BE2C (cell line): ENCODE results near the gene ALKBH3.

Experiments used
- DNase-seq: peaks from one replicate; pipeline ENCODE4 v3.0.0-alpha.2; 2020
- H3K27me3 ChIP-seq: fragments of 250-450 bp; sonication (Bioruptor Pico); 2 replicates; pipeline ENCODE4 v1.5.1; 2020; ENCODE audit warnings: mild to moderate bottlenecking
- H3K36me3 ChIP-seq: fragments of 250-450 bp; sonication (Bioruptor Pico); 2 replicates; pipeline ENCODE4 v1.5.1; 2020; ENCODE audit warnings: mild to moderate bottlenecking
- H3K4me1 ChIP-seq: fragments of 250-450 bp; sonication (Bioruptor Pico); 2 replicates; pipeline ENCODE4 v1.5.1; 2020
- H3K4me3 ChIP-seq: 2 replicates; pipeline ENCODE4 v1.5.1; 2011; ENCODE audit warnings: low read depth, low read length
- H3K9me3 ChIP-seq: fragments of 250-450 bp; sonication (Bioruptor Pico); 2 replicates; pipeline ENCODE4 v1.5.1; 2020
- CTCF ChIP-seq: IDR thresholded peaks from 2 replicates; pipeline ENCODE4 v1.5.1; 2012; ENCODE audit warnings: mild to moderate bottlenecking, low read depth, low read length

Gene ALKBH3

GRCh38 chr11:43921561-43922294 lies 41.1 kb downstream of the ALKBH3 start:
- H3K27me3 ChIP-seq, result no peaks in the 10 kb centered on the region
- H3K4me1 ChIP-seq, result peaks cover 60% of the 10 kb centered on the region
- no peaks in the 10 kb centered on the region for H3K9me3 ChIP-seq
- DNase-seq, result no peak
- H3K36me3 ChIP-seq, result peaks cover 8% of the 10 kb centered on the region
- no peak overlapping the region for H3K4me3 ChIP-seq
- TF ChIP-seq CTCF, result no peak

GRCh38 chr11:43922295-43922648 lies 41.6 kb downstream of the ALKBH3 start:
- no peak for TF ChIP-seq CTCF
- no peaks in the 10 kb centered on the region for H3K27me3 ChIP-seq
- no peak for DNase-seq
- H3K4me1 ChIP-seq, result peaks cover 60% of the 10 kb centered on the region
- no peak overlapping the region for H3K4me3 ChIP-seq
- no peaks in the 10 kb centered on the region for H3K9me3 ChIP-seq
- H3K36me3 ChIP-seq, result peaks cover 8% of the 10 kb centered on the region

- Histone ChIP-seq H3K4me1 (peaks cover 60% of the 10 kb centered on the region), H3K27me3 (no peaks in the 10 kb centered on the region), H3K36me3 (peaks cover 8% of the 10 kb centered on the region), H3K9me3 (no peaks in the 10 kb centered on the region), H3K4me3 (no peak overlapping the region)
- no peak for TF ChIP-seq CTCF
- no peak for DNase-seq
Measured at GRCh38 chr11:43922744-43923405, 42.2 kb downstream of the ALKBH3 start.

GRCh38 chr11:43923406-43924111 lies 42.9 kb downstream of the ALKBH3 start:
- Histone ChIP-seq H3K4me1 (peaks cover 62% of the 10 kb centered on the region), H3K27me3 (no peaks in the 10 kb centered on the region), H3K9me3 (no peaks in the 10 kb centered on the region), H3K36me3 (peaks cover 8% of the 10 kb centered on the region), H3K4me3 (no peak overlapping the region)
- peak; percentile 71 for DNase-seq
- no peak for TF ChIP-seq CTCF

- Histone ChIP-seq H3K36me3 (peaks cover 6% of the 10 kb centered on the region), H3K9me3 (no peaks in the 10 kb centered on the region), H3K4me3 (no peak overlapping the region), H3K4me1 (peaks cover 62% of the 10 kb centered on the region), H3K27me3 (no peaks in the 10 kb centered on the region)
- DNase-seq, result peak; percentile 50
- TF ChIP-seq CTCF, result peak; percentile 37
Measured at GRCh38 chr11:43924112-43924855, 43.7 kb downstream of the ALKBH3 start.
